OCI-LY7 (cell line): ENCODE data around the gene HEXB.

Experiments used
- CTCF ChIP-seq: fragments of 200-600 bp; sonication (generic); conservative IDR thresholded peaks from 2 replicates; pipeline ENCODE4 v1.5.1; 2014; ENCODE audit warnings: mild to moderate bottlenecking, antibody characterized with exemption, low read length, moderate library complexity, mixed read lengths
- EZH2phosphoT487 ChIP-seq: fragments of 200-600 bp; sonication (generic); IDR thresholded peaks from 2 replicates; pipeline ENCODE4 v1.6.1; 2018; ENCODE audit warnings: low read depth, borderline replicate concordance, mild to moderate bottlenecking, mixed run types, antibody characterized with exemption, low read length, moderate library complexity, mixed read lengths

- no peak for TF ChIP-seq CTCF
- TF ChIP-seq EZH2phosphoT487 = no peak
Measured at GRCh38 chr5:74653991-74654390, 31.0 kb upstream of the HEXB start.
